ENCODE results near the gene CXCL1. TPM values are rescaled to one million over a fixed set of nuclear protein-coding genes. Genes with fewer than 3 reads are reported as not detected.

CXCL1 gene
- total RNA-seq, 4 donors from 2014 or later, result 0.89 to 1.6 (median 1.3) TPM

DNA sequence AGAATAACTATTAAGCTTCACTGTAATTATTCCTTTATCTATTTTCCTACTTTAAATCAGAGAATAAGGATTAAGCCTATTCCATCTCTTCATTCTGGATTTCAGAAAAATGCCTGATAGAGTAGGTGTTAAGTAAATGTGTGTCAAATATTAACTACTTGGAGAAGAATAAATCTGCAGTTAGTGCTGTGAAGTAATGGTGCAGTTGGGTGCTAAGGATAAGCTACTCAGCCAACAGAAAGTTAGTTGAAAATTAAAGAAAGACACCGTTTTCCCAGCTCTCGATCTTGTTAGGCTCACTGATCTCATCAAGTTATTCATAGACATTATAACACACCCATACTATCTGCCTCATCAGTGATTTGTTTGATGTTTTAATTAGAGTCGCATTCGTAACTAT lies 9.0 kb upstream of the CXCL1 start:
- no peak overlapping the region for H3K4me3 ChIP-seq (ENCODE audit: low read depth, poor library complexity, severe bottlenecking)
- 27 to 29% methylated on average over 4 of the region's 4 CpGs for WGBS, 2 donors
- no peak for TF ChIP-seq POLR2A (IDR thresholded peaks at IDR 0.05)
- TF ChIP-seq, protein P1, sequence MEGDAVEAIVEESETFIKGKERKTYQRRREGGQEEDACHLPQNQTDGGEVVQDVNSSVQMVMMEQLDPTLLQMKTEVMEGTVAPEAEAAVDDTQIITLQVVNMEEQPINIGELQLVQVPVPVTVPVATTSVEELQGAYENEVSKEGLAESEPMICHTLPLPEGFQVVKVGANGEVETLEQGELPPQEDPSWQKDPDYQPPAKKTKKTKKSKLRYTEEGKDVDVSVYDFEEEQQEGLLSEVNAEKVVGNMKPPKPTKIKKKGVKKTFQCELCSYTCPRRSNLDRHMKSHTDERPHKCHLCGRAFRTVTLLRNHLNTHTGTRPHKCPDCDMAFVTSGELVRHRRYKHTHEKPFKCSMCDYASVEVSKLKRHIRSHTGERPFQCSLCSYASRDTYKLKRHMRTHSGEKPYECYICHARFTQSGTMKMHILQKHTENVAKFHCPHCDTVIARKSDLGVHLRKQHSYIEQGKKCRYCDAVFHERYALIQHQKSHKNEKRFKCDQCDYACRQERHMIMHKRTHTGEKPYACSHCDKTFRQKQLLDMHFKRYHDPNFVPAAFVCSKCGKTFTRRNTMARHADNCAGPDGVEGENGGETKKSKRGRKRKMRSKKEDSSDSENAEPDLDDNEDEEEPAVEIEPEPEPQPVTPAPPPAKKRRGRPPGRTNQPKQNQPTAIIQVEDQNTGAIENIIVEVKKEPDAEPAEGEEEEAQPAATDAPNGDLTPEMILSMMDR (IDR thresholded peaks at IDR 0.05), result no peak
- intact Hi-C loops (cut with DNase I; ENCODE audit: low total_unique reads), result no loop called here
- no peak for DNase-seq (ENCODE audit: low spot score in 2 of 2)

DNA sequence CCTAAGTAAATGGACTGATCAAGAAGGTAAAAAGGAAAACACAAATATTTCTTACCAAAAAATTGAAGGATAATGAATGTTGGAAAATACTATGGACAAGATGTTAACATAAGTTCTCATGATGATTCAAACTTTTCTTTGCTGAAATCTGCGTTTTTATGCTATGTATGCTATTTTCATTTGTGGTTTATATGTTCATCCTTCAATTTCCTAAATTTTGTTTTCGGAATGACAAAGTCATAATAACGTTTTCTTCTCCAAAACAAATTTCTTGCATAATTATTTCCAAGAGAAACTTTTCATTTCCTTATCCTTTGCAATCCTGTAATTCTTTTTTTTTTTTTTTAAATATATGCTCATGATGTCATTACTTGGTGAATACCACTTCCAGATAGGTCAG lies 8.3 kb upstream of the CXCL1 start:
- 77 to 80% methylated on average over 3 of the region's 3 CpGs for WGBS, 2 donors
- TF ChIP-seq, protein P1 (IDR thresholded peaks at IDR 0.05), result no peak
- TF ChIP-seq POLR2A (IDR thresholded peaks at IDR 0.05), result no peak
- intact Hi-C loops (cut with DNase I; ENCODE audit: low total_unique reads), result no loop called here
- no peak for DNase-seq (ENCODE audit: low spot score in 2 of 2)
- no peak overlapping the region for H3K4me3 ChIP-seq (ENCODE audit: low read depth, poor library complexity, severe bottlenecking)

DNA sequence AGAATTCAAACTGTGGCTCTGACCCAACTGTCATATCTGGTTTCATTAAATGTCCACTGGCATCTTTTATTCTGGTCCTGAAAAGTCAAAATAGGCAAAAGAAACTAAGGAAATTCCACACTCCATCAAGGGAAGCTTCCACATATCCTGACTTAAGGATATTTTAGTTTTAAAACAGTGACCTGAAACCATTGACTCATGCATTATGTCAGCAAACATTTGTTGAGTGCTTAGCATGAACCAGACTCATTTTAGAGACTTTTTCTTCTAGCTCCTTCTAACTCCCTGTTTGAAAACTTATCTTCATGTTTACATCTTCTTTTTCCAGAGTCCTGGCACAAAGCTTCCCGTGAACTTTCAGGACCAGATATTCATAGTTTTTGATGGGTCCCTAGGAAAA lies 6.9 kb upstream of the CXCL1 start:
- intact Hi-C loops (cut with DNase I; ENCODE audit: low total_unique reads), result no loop called here
- WGBS, 2 donors, result 95 to 100% methylated on average over 1 of the region's 1 CpG
- no peak for DNase-seq (ENCODE audit: low spot score in 2 of 2)
- TF ChIP-seq, protein P1 (IDR thresholded peaks at IDR 0.05), result no peak
- TF ChIP-seq POLR2A (IDR thresholded peaks at IDR 0.05), result no peak
- H3K4me3 ChIP-seq (ENCODE audit: low read depth, poor library complexity, severe bottlenecking), result no peak overlapping the region

DNA sequence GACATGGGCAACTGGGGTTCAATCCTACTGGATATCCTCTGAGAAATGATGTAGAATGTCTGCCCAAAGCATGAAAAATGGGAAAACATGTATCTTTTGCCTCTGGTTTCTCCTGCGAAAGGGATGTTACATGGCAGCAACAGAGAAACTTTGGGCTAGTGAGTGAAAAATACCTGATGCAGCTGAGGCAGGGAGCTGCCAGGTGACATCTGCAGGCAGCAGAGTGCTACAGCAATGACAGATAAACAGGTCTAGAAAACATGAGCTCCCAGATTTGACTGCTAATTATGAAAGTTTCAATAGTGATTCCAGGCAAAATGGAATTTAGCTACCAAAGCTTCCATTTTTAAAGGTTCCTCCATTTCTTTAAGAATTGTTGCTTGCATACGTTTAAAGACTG lies 4.8 kb upstream of the CXCL1 start:
- intact Hi-C loops (cut with DNase I; ENCODE audit: low total_unique reads), result no loop called here
- H3K4me3 ChIP-seq (ENCODE audit: low read depth, poor library complexity, severe bottlenecking), result no peak overlapping the region
- 58 to 62% methylated on average over 2 of the region's 2 CpGs for WGBS, 2 donors
- DNase-seq (ENCODE audit: low spot score in 2 of 2), result no peak
- TF ChIP-seq, protein P1 (IDR thresholded peaks at IDR 0.05), result no peak
- TF ChIP-seq POLR2A (IDR thresholded peaks at IDR 0.05), result no peak

DNA sequence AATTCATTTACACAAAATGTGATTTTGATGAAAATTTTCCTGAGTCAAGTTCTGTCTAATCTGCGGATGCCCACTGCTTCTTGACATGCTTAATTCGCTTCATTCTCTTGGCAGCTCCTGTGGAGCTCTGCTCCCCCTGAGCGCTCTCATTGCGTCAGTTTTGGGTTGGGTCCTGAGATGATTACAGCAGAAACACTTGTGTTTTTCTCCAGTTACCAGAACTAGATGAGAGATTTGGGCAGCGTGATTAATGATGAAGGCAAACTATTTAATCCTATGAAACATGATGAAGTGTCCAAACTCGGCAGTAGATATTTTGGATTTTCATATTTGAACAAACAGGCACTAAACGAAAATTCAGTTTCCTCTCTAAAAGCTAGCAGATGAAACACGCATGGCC lies 4.2 kb upstream of the CXCL1 start:
- no peak for DNase-seq (ENCODE audit: low spot score in 2 of 2)
- WGBS, 2 donors, result 79 to 81% methylated on average over 8 of the region's 8 CpGs
- no peak overlapping the region for H3K4me3 ChIP-seq (ENCODE audit: low read depth, poor library complexity, severe bottlenecking)
- intact Hi-C loops (cut with DNase I; ENCODE audit: low total_unique reads), result no loop called here
- no peak for TF ChIP-seq POLR2A (IDR thresholded peaks at IDR 0.05)
- TF ChIP-seq, protein P1 (IDR thresholded peaks at IDR 0.05), result no peak

DNA sequence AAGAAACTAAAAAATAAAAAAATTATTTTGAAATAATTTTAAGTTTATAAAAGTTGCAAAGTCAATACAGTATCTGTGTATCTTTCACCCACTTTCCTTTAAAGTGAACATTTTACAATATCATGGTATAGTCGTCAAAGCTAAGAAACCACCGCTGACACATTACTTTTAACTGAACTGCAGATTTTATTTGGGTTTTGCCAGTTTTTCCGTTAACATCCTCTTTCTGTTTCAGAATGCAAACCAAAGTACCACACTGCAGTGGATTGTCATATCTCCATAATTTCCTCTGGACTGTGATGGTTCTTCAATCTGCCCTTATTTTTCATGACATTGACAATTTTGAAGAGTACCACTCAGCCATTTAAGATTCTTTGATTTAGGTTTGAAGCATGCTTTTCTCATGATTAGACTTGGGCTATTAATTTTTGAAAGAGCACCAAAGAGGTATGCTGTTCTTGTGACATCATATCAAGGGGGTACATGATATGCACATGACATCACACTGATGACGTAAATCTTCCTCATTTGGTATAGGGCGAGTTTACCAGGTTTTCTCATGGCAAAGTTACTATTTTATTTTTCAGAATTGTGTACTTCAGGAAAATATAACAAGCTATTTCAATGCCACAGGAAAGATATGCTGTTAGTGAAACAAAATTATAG lies 3.6 kb upstream of the CXCL1 start:
- no peak for DNase-seq (ENCODE audit: low spot score in 2 of 2)
- TF ChIP-seq POLR2A (IDR thresholded peaks at IDR 0.05), result no peak
- TF ChIP-seq, protein P1 (IDR thresholded peaks at IDR 0.05), result no peak
- WGBS, 2 donors, result 85 to 87% methylated on average over 5 of the region's 5 CpGs
- intact Hi-C loops (cut with DNase I; ENCODE audit: low total_unique reads), result no loop called here
- no peak overlapping the region for H3K4me3 ChIP-seq (ENCODE audit: low read depth, poor library complexity, severe bottlenecking)

Measured in lower leg skin (tissue), 4 donors.